DMS 273 (cell line): ENCODE data around the gene OSCP1.

ENCODE experiments used
- DNase-seq: peaks from one replicate; lab custom pipeline; 2025; ENCODE audit not compliant: unreplicated experiment; lab: John Stamatoyannopoulos, UW

OSCP1 gene

GRCh38 chr1:36475341-36475740, 25.1 kb upstream of the OSCP1 start:
- DNase-seq, result peak; percentile 60

- DNase-seq, result no peak
These were observed 22.4 kb upstream of the OSCP1 start for GRCh38 chr1:36472656-36473055.

GRCh38 chr1:36471830-36472641, 21.8 kb upstream of the OSCP1 start:
- DNase-seq, result peak; percentile 31

GRCh38 chr1:36469163-36469562, 18.9 kb upstream of the OSCP1 start:
- no peak for DNase-seq

DNA sequence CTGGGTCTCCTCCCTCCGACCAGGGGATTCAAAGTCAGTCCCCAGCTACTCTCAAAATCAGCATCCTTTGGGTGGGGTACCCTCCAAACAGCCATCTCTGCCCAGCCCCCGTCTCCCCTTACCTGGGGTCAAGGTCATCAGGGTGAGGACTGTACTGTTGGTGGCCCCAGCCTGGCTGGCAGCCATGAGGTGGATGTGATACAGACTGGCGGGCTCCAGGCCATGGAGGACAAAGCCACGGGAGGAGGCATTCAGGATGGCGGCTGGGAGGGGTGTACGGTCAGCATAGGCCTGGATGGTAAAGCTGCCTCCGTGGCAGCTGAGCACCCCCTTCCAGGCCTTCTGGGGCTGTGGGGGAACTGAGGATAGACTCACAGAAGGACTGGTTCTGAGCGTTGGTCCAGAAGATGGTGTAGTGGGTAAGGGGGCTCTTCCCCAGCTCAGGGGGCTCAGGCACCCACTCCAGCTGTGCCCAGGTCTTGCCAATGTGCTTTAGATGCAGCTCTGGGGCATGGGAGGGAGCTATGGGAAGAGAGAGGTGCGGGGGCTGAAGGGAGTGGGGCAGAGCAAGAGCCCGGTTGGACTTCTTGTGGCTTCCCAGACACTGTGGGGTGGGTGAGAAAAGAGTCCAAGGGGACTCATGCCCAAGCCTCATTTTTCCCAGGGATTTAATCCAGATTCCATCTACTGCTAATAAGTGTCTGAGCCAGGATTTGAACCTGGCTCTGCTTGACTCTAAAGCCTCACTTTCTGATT, 17.6 kb upstream of the OSCP1 start:
- DNase-seq, result no peak

GRCh38 chr1:36467027-36467410, 16.8 kb upstream of the OSCP1 start:
- no peak for DNase-seq

DNA sequence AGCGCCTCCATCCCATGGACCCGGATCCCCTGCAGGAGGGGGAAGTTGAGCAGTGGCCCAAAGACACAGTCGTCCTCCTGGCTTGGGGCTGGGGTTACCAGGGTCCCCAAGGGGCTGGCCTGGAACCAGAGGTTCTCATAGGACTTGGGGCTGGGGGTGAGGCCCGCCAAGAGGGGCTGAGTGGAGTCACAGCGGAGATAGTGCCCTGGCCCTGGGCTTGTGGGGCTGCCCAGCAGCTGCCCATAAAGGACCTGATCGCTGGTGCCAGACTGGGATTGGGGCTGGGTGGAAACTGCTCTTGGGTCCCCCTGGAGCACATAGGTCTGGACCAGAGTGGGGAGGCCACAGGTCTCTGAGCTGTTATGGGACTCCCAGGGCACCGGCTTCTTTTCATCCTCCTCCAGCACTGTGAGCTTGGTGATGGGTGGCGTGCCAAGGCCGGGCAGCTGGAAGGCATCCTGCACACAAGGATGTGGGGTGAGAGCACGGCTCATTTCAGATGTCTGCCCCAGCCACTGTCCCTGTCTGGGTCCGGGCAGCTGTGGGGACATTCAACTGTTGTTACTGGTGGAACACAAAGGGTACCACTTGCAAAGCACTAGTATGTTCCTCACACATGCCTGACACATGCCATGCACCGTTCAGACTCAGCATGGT, 16.2 kb upstream of the OSCP1 start:
- no peak for DNase-seq

GRCh38 chr1:36465731-36466369, 15.6 kb upstream of the OSCP1 start:
- DNase-seq, result no peak

- peak; percentile 83 for DNase-seq
These were observed 14.5 kb upstream of the OSCP1 start for GRCh38 chr1:36464605-36465393.

DNA sequence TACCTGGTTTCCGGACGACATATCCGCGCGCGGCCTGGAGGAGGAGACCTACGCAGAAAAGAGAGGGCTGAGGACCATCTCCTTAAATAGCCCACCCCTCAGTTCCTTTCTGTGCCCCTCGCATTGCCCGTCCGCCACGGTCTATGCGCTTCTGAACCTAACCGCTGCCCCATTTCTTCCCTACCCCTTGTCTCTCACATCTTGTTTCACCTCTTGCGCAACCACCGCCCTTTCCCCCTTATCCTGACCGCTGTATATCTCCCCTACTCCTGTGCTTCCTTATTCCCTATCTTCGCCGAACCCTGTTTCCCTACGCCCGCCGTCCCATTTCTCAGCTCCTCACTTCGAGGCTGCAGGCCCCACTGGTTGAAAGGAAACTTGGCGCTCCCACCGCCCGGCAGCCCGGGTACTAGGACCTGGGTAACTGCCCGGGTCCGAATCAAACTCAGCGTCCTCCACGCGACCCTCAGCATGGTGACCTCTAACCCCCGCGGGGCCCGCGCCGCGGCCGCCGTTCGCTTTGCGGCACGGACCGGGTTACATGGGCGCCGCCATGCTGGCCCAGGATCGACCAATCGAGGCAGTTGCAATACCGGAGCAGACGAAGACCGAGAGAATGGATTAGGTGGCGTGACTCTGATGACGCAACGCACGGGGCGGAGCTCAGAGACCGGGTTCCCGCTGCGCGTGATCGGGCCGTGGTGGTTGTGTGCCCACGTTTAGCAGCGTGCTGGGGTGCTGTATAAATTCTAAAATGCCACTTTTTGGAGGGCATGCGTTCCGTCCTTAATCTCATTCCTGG, 13.8 kb upstream of the OSCP1 start, which contains the start of gene MRPS15:
Gene MRPS15, minus strand, starts transcription at position 582 of the 802 bp plus-strand sequence. Its CDS starts 109 bp downstream, at position 473.
- peak; percentile 98 for DNase-seq

DNA sequence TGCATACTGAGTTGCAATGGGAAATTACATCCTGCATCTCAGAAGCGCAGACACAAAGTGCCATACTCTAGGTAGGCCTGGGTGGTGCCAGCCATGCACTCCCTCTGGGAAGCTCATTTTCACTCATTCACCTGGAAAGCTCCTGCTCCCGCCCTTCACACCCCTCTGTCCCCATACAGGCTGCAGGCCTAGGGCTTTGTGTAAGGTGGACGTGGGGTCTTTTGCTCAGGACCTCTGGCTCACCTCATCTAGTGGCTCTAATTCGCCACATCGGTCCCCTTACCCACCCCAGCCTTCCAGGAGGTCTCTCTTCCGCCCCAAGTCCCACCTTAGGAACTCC, 13.2 kb upstream of the OSCP1 start:
- DNase-seq, result peak; percentile 49

GRCh38 chr1:36458910-36459309, 8.7 kb upstream of the OSCP1 start:
- no peak for DNase-seq

- no peak for DNase-seq
These were observed 7.4 kb upstream of the OSCP1 start for GRCh38 chr1:36457691-36458090.

DNA sequence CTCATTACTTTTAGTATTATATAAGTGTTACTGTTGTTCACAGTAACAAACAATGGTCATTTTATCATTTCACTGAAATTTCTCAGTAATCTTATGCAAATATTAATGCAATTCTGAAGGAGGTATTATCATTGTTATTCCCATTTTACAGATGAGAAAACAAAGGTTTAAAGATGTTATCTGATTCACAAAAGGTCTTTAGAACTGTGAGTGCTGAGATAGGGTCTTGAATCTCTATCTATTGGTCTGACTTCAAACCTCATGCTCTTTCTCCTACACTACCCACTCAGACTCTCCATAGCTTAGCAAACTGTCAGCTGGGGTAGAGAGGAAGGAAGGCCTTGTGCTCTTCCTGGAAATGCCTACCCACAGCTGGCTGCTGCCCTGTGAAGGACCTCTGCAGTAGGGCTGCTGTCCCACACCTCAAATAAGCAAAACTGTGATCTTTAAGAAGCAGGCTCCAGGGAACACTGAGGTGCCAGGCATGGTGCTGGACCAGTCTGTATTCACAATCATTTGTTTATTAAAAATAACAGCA, 6.2 kb upstream of the OSCP1 start:
- DNase-seq, result no peak

DNA sequence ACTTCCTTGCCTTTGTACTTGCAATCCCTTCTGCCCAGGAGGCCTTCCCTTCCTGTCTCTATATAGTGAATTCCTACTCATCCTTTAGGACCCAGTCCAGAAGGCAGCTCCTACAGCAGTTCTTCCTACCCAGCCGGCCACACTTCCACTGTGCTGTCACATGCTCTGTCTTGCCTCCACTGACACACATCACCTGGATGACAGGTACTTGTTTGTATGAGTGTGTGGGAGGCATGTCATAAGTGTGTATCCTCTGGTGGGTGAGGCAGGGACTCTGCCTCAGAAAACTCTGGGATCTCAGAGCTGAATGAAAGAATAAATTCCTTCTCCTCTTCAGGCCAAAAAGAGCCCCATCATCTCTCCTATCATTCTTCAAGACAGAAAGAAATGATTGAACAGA, 5.1 kb upstream of the OSCP1 start:
- DNase-seq, result no peak

- no peak for DNase-seq
These were observed 3.5 kb upstream of the OSCP1 start for GRCh38 chr1:36453600-36454388.

DNA sequence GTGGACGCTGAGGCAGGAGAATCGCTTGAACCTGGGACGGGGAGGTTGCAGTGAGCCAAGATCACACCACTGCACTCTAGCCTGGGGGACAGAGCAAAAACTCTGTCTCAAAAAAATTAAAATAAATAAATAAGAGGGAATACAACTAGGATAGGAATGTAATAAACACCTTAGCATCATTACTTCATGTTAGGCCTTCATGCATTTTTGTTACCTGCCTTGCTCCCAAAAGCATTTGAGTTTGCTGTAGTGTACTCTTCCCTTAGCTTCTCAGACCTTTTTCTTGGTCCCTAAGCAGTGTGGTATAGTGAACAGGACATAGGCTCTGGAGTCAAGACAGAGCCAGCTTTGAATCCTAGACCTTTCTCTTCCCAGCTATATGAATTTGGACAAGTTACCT, 2.8 kb upstream of the OSCP1 start:
- DNase-seq, result no peak

- no peak for DNase-seq
These were observed 661 bp upstream of the OSCP1 start for GRCh38 chr1:36450919-36451305.
